Endometrium (tissue), 2 donors: ENCODE results near the gene RRAS.
"Not testable (repeated sequence)": the region's sequence is repeated elsewhere in the genome, so short reads cannot be mapped to it uniquely, and the experiment has no call there.

Source experiments
- FAIRE-seq: peaks from 2 replicates; lab custom pipeline; 2012; peaks lifted over from hg19 to GRCh38; lab: Jason Lieb, UNC
- donor health status: control.
- donor health status: control.

RRAS gene

DNA sequence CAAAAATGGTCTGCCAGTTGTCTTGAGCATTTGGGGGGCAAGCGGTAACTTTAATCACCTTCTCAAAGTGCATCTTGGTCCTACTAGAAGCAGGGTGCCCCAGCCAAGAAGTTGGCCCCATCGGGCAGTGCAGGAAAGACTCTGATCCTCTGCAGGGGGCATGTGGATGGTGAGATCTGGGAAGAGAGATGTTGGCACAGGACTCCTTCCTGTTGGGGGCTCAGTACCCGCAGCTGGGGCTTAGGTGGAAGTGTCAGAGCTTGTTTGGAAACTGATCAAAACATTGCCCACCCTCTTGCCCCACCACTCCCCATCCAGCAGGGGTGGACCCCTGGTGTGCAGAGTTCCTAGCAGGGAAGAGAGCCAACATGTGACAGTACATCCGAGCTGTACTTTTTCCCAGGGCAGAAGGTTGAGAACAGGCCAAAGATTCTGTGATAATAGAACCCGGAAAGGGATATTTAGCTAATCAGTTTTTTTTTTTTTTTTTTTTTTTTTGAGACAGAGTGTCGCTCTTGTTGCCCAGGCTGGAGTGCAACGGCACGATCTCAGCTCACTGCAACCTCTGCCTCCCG, 8.8 kb downstream of the RRAS start:
- FAIRE-seq: no peak

DNA sequence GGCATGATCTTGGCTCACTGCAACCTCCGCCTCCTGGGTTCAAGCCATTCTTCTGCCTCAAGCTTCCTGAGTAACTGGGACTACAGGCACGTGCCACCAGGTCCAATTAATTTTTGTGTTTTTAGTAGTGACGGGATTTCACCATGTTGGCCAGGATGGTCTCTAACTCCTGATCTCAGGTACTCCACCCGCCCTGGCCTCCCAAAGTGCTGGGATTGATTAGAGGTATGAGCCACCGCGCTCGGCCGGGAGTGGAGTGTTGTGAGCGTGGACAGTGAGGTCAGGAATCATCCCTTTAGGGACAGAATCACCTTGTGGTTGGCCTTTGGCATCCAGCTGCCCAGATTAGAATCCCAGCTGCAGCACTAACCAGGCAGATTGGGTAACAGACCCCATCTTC, 10.3 kb downstream of the RRAS start:
- FAIRE-seq: no peak

DNA sequence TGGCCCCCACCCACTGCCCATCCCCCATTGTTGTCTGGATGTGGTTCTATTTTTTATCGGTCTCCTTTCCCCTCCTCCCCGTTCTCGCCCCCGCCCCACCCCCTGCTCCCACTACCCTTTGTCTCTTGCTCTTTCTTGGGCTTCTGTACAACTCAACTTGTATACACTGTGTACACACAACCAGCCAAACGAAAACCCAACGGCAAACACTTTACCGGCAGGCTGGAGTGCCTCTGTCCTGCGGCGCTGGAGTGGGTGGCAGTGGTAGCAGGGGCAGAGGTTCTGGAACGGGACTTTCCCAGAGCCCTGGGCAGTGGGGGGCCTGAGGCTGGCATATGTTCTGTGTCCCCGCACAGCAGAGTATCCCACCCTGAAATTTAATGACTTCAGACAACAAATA, 13.7 kb downstream of the RRAS start:
- no peak for FAIRE-seq

DNA sequence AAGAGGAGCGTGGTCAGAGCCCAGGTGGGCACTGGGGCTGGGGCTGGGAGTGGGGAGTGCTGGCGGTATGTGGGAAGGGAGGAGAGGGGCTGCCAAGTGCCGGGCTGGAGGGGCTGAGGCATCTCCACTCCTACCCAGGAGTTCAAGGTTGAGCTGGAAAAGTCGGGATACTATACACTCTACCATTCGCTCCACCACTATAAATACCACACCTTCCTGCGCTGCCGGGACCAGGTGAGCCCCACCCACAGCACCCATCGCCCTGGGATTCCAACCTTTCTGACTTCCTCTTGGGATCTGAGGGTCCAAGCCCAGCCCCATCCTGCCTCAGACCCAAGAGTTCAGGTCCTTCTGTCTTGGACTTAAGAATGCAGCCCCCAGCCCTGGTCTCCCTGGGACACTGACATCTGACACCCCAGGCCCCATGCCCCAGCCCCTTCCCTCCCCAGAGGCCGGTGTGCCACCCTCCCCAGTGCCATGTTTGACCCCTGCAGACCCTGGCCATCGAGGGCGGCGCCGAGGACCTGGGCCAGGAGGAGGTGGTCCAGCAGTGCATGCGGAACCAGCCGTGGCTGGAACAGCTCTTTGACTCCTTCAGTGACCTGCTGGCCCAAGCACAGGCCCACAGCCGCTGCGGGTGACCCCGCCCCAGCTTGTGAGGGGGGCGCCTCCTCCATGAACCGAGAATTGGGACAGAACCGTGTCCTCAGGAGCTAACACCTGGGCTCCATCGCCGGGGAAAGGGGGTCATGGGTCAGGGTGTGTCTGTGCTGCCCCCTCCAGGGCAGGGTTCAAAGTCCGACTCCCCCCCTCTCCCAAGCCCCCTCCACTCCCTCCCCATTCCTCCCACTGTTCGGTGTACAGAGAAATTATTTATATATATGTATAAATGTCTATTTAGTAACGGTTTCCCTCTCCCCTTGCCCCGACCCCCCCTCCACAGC, 14.7 kb downstream of the RRAS start:
- FAIRE-seq: no peak

DNA sequence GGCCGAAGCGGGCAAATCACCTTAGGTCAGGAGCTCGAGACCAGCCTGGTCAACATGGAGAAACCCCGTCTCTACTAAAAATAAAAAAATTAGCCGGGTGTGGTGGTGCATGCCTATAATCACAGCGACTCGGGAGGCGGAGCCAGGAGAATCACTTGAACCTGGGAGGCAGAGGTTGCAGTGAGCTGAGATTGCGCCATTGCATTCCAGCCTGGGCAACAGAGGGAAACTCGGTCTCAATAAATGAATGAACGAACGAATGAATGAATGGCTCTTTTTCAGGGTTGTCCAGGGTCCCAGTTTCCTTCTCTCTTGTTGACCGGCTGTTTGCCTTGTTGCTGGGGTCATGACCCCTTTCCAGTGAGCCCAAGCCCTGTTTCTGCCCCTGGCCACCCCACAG, 22.1 kb downstream of the RRAS start:
- not testable (repeated sequence) for FAIRE-seq

DNA sequence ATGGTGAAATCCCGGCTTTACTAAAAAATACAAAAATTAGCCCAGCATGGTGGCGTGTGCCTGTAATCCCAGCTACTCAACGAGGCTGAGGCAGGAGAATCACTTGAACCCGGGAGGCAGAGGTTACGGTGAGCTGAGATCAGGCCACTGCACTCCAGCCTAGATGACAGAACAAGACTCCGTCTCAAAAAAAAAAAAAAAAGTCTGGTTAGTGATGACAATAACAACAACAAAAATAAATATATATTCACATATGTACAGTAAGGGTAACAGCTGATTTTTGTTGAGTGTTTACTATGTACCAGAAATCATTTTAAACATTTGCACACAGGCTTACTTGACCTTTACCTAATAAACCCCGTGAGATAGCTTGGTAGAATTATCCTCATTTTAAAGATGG, 23.0 kb downstream of the RRAS start:
- no peak for FAIRE-seq

DNA sequence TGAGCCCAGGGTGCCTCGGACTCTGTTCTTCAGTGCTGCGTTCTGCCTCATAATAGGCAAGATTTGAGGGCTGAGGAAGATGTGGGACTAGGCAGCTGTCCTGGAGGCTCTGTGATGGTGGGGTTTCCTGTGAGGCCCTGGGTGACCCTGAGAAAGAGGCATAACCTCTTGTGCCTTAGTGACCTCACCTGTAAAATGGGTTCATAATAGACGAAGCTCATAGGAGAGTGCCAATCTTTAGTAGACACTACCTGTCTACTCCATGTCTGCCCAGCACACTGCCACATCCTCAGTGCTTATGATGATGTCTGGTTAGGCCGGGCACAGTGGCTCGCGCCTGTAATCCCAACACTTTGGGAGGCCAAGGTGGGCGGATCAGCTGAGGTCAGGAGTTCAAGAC, 23.4 kb downstream of the RRAS start:
- no peak for FAIRE-seq

DNA sequence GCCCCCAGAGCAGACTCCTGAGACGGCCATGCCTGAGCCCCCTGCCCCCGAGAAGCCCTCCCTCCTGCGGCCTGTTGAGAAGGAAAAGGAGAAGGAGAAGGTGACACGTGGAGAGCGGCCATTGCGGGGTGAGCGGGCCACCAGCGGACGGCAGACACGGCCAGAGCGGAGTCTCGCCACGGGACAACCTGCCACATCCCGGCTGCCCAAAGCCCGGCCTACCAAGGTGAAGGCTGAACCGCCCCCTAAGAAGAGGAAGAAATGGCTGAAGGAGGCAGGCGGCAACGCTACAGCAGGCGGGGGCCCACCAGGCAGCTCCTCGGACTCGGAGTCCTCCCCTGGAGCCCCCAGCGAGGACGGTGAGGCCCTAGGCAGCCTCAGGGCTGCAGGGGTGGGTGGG, 24.1 kb downstream of the RRAS start:
- FAIRE-seq: no peak

DNA sequence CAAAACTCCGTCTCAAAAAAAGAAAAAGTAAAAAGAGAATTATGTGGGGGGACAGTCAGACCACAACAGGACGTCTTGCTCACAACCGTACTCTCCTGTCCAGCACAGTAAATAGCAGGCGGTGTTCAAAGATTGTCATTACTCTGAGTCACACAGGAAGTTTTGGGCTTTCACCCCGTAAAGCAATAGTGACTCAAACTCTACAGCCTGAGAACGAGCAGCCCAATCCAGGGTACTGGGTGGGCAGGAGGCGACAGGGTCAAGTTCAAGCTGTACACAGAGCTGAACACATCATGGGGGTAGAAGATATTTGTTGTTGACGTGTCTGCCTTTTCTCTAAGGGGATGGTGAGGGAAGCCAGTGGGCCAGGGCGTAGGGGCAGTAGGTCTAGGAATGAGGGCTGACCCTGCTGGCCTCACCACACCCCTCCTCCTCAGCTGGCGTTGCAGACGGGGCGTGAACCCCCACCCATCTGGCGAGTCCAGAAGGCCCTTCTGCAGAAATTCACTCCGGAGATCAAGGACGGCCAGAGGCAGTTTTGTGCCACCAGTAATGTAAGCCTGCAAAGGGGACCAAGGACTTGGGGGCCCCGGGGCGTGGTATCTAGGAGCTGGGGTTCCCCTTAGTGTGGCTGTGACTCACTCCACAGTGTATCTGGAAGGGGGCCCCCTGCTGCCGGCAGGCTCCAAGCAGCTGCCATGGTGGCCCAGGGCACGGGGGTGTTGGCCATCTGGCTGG, 25.7 kb downstream of the RRAS start:
- no peak for FAIRE-seq

DNA sequence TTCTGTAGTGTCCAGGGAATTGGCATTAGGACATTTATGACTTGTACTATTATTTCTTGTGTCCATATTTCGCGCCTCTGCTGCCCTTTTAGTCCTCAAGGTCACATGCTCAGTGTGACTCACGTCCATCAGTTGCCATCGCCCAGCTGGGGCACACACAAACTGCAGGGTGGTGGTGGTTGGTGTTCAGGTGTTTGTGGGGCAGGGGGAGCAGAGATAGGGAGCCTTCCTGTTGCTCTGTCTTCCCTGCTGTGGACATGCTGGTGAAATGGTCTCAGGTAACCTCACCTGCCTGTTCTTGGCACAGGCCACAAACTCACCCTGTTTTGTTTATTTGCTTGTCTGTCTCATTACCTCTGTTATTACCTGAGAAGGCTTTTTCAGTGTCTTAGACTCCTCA, 26.6 kb downstream of the RRAS start:
- no peak for FAIRE-seq

DNA sequence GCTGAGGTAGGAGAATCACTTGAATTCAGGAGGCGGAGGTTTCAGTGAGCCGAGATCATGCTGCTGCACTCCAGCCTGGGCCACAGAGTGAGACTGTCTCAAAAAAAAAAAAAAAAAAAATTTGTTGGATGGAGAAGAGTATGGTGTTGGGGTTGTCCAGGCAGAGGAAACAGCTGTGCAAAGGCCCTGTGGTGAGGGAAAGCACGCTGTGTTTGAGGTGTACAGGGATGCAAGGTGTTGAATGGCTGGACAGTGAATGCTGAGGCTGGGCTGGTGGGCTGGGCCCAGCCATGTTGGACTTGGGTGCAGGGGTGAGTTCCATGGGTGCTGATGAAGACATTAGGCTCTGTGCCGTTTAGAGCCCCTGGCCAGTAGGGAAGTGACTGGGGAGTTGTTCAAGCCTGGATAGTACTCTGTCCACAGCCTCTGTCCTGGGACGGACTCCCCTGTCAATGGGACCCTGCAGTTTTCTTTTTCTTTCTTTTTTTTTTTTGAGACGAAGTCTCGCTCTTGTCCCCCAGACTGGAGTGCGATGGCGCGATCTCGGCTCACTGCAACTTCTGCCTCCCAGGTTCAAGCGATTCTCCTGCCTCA, 30.3 kb downstream of the RRAS start:
- FAIRE-seq: no peak

DNA sequence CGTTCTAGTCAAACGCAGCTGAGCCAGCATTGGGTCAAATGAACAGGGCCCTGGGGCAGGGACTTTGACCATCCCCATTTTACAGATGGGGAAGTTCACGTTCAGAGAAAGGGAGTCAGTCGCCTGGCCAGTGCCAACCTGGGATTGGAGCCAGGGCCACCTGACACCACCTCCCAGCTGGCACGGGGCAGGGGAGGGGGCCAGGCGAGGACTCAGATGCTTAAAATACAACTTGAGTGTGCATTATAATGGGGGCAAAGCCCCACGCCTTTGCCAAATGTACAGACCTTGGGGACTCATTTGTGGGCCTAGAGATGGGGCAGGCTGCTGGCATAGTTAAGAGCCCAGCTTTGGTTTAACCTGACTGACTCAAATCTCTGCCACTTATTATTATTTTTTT, 34.3 kb downstream of the RRAS start:
- no peak for FAIRE-seq

DNA sequence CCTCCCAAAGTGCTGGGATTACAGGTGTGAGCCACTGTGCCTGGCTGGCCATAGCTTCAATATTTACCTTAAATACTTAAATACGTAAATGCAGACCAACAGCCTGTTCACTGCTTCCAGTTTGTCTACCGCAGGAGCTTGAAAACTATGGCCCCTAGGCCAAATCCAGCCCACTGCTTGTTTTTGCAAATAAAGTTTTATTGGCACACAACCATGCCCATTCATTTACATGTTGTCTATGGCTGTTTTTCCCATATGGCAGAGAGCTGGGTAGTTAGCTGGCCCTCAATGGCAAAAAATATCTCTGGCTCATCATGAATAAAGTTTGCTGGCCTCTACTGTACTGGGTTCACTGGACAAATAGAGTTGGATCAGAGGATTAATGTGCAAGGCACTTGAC, 37.1 kb downstream of the RRAS start:
- no peak for FAIRE-seq

DNA sequence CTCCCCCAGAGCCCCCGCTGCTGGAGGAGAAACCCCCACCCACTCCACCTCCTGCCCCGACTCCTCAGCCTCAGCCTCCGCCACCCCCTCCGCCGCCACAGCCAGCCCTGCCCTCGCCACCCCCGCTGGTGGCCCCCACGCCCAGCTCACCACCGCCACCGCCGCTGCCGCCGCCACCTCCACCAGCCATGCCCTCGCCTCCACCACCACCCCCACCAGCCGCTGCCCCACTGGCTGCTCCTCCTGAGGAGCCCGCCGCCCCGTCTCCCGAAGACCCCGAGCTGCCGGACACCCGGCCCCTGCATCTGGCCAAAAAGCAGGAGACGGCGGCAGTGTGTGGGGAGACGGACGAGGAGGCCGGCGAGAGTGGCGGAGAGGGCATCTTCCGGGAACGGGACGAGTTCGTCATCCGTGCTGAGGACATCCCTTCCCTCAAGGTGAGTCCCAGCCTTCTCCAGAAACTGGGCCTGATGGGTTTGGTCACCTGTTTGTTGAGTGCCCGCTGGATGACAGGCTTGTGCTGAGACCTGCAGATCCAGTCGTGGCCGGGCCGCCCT, 38.4 kb downstream of the RRAS start:
- no peak for FAIRE-seq

DNA sequence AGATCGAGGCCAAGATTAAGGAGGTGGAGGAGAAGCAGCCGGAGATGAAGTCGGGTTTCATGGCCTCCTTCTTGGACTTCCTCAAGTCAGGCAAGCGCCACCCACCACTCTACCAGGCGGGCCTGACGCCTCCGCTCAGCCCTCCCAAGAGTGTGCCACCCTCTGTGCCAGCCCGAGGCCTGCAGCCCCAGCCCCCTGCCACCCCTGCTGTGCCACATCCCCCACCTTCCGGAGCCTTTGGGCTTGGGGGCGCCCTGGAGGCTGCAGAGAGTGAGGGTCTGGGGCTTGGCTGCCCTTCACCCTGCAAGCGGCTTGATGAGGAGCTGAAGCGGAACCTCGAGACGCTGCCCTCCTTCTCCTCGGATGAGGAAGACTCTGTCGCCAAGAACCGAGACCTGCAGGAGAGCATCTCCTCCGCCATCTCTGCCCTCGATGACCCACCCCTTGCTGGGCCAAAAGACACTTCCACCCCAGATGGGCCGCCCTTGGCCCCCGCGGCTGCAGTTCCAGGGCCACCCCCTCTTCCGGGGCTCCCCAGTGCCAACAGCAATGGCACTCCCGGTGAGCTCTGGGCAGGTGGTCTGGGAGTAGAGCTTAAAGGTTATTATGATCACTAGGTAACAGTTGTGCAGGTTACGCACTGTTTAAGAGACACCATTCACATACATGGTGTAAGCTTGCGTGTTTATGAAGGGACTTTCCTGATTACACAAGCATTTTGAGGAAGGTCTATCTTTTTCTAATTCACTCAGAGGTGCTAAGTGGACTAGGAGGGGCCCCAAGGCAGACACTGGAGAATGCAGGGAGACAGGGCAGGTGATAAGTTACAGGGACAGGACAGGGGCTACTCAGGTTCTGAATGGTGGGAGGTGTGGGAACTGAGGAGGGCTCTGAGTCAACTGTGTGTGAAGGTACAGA, 40.3 kb downstream of the RRAS start:
- no peak for FAIRE-seq

DNA sequence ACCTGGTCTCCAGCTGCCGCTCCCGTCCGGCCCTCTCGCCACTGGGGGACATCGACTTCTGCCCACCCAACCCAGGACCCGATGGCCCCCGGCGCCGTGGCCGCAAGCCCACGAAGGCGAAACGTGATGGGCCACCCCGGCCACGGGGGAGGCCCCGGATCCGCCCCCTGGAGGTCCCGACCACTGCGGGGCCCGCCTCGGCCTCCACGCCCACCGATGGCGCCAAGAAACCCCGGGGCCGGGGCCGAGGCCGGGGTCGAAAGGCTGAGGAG, 42.3 kb downstream of the RRAS start:
- no peak for FAIRE-seq

DNA sequence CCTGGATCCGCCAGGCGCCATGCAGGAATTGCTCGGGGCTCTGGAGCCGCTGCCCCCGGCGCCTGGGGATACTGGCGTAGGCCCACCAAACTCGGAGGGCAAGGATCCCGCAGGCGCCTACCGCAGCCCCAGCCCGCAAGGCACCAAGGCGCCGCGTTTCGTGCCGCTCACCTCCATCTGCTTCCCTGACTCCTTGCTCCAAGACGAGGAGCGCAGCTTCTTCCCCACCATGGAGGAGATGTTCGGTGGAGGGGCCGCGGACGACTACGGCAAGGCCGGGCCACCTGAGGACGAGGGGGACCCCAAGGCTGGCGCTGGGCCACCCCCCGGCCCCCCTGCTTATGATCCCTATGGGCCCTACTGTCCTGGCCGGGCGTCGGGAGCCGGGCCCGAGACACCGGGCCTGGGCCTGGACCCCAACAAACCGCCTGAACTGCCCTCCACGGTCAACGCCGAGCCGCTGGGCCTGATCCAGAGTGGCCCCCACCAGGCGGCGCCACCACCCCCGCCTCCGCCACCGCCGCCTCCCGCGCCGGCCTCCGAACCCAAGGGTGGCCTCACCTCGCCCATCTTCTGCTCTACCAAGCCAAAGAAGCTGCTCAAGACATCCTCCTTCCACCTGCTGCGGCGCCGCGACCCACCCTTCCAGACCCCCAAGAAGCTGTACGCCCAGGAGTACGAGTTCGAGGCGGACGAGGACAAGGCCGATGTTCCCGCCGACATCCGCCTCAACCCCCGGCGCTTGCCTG, 42.8 kb downstream of the RRAS start:
- FAIRE-seq: no peak

DNA sequence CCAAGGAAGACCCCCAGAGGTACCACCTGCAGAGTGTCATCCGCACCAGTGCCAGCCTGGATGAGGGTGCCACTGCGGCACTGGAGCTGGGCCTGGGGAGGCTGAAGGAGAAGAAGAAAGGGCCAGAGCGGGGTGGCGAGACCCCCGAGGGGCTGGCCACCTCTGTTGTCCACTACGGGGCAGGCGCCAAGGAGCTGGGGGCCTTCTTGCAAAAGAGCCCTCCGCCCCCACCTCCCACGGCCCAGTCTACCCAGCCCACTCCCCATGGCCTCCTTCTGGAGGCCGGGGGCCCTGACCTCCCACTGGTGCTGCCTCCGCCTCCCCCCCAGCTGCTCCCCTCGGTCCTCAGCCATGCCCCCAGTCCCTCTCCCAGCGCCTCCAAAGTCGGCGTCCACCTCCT, 43.5 kb downstream of the RRAS start:
- no peak for FAIRE-seq

DNA sequence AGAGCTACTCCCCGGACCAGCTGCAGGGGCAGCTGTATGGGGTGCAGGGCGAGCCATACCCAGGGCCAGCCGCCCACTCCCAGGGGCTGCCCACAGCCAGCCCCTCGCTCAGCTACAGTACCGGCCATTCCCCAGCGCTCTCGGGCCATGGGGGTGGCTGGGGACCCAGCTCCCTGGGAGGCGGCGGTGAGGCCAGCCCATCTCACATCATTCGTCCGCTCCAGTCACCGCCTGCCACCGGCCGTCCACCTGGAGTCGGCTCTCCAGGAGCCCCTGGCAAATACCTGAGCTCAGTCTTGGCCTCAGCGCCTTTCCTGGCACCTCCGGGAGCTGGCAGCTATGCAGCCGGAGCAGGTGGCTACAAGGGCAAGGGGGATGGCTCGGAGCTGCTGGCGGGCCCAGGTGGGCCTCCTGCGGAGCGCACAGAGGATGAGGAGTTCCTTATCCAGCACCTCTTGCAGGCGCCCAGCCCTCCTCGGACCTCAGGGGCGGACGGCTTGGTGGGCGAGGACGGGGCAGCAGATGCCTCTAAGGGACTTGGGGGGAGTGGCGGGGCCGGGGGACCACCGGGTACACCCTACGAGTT, 44.0 kb downstream of the RRAS start:
- FAIRE-seq: no peak

DNA sequence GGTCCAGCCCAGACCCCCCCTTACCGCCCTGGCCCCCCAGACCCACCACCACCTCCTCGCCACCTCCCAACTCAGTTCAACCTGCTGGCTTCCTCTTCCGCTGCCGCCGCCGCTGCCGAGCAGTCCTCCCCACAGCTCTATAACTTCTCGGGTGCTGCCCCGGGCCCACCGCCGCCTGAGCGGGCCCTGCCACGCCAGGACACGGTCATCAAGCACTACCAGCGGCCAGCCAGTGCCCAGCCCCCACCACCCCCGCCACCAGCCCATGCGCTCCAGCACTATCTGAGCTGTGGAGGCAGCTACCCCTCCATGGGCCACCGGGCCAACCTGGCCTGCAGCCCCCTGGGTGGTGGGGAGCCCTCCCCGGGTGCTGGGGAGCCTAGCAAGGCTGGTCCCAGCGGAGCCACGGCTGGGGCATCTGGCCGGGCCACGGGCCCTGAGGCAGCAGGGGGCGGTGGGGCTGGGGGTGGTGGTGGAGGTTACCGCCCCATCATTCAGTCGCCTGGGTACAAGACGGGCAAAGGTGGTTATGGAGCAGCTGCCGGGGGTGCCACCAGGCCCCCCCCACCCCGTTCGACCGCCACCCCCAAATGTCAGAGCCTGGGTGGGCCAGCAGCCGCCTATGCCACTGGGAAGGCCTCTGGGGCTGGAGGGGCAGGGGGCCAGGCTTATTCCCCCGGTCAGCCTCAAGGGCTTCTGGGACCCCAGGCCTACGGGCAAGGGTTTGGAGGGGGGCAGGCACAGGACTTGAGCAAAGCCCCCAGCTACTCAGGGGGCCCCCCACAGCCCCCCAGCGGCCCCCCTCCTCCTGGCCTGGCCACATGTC, 44.7 kb downstream of the RRAS start:
- FAIRE-seq: no peak
